Amygdala (tissue), 56 donors: ENCODE data around the gene RAI1.

Source experiments
- DNase-seq, 56 donors: peaks; one replicate each; lab custom pipeline; 2025; lab: John Stamatoyannopoulos, UW

RAI1 gene

DNA sequence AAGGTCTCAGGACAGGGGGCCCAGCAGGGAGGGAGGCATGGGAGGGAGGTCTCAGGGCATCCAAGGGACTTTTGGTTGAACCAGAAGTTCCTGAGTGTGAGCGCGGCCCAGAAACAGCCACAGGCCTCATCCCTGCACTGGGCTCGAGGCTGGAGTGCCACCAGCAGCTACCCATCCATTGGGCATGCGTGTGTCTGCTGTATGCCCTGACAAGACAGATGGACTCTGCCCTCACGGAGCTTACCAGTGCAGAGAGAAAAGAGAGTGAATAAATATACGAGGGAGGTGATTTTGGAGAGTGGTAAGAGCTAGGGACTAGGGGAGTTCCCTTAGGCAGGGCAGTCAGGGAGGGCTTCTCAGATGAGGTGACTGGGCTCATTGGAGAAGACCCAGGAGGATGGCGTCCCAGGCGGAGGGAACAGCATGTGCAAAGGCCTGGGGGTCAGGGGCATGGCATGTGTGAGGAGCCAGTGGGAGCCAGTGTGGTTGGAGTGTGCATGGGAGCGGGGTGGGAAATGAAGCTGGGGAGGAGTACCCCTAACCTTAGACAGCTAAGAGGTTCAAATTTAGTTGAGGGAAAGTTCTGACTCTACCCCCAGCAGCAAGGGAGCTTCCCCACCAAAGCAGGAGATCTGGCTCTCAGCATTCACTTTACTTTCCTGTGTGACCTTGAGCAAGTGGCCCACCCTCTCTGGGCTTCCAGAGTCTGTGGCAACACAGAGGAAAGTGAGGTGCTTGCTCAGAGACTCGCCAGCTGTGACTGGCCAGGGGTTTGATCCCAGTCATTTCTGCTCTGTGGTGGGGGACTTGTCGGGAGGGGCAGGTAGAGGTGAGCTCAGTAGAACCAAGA is 80.9 kb downstream of the RAI1 start:
- DNase-seq = no peak

GRCh38 chr17:17762744-17763105 is 81.5 kb downstream of the RAI1 start:
- no peak for DNase-seq

- no peak for DNase-seq
Observed at GRCh38 chr17:17763136-17763535, 81.9 kb downstream of the RAI1 start.

DNA sequence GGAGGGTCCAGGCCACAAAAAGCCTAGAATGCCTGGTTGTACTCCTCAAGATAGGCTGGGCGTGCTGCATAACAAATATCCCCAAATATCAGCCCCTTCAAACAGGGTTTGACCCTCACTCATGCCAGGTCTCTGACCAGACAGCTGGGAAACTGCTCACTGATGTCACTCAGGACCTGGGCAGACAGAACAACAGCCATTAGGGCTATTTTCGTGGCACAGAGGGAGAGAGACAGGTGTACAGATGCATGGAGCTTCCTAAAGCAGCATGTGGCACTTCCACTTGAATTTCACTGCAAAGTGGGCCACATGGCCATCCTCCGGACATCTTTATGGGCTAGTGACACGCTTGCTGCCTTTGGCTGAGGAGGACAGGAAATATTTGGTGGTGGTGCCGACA is 82.5 kb downstream of the RAI1 start:
- no peak for DNase-seq

GRCh38 chr17:17765359-17766076 is 84.3 kb downstream of the RAI1 start:
- peak in 4 of 56 donors; percentile 17 to 44 (median 20) for DNase-seq

DNA sequence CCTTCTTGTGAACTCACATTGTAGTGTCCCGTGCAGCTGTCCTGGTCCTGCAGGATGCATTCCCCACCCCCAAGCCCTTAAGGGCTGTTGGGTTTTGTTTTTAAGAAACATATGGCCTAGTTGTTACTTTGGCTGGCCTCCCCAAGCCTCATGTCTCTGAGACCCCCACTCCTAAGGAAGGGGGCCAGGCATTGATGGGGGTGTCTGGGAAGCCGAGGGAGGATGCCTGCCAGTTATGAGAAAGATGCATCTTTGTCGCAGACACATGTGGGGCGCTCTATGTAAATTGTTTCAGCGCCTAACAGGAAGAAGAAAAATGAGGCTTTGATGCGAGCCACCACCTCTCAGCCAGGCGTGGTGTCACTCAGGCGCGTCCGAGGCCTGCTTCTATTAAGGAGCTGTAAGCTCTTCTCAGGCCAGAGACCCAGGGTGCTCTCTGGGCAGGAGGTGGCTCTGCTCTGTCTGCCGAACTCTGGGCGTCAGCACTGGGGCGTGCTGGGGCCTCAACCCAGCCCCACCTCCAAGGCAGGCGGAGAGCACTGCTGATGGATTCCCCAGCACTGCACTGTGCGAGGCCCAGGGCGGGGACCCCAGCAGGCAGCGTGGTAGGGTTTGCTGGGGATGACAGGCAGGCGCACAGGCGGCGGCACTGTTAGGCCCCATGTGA is 85.0 kb downstream of the RAI1 start:
- DNase-seq = peak in 13 of 56 donors; percentile 32 to 58 (median 40)

GRCh38 chr17:17766744-17767120 is 85.5 kb downstream of the RAI1 start:
- no peak for DNase-seq

GRCh38 chr17:17767154-17767869 is 86.1 kb downstream of the RAI1 start:
- no peak for DNase-seq

- no peak for DNase-seq
Observed at GRCh38 chr17:17767887-17768418, 86.7 kb downstream of the RAI1 start.

DNA sequence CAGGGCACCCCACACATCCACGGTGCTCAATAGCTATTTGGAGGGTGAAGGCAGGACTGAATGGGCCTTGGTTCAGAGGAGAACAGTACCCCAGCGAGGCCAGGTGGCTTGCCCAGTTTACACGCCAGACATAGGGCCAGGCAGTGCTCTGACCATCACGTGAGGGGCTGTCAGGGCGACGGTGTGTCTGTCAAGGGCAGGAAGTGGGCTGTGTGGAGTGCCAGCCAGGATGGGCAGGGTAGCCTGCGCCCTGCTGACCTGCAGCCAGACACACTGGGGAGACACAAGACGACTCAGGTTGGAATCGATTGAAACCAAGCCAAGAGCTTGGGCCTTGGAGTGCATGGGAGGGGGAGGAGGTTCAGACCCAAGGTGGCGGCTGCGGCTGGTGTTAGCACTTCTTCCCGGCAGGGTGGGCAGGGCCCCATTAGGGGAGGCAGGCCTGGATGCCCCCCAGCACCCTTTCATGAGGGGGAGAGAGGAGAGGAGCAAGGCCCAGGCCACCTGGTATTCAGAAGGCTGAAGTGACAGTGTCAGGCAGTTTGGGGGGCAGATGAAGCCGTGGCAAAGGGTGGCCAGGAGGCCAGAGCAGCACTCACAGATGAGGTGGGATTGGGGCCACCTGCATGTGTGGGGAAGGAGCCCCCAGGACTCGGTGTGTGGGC is 87.3 kb downstream of the RAI1 start:
- DNase-seq = no peak

DNA sequence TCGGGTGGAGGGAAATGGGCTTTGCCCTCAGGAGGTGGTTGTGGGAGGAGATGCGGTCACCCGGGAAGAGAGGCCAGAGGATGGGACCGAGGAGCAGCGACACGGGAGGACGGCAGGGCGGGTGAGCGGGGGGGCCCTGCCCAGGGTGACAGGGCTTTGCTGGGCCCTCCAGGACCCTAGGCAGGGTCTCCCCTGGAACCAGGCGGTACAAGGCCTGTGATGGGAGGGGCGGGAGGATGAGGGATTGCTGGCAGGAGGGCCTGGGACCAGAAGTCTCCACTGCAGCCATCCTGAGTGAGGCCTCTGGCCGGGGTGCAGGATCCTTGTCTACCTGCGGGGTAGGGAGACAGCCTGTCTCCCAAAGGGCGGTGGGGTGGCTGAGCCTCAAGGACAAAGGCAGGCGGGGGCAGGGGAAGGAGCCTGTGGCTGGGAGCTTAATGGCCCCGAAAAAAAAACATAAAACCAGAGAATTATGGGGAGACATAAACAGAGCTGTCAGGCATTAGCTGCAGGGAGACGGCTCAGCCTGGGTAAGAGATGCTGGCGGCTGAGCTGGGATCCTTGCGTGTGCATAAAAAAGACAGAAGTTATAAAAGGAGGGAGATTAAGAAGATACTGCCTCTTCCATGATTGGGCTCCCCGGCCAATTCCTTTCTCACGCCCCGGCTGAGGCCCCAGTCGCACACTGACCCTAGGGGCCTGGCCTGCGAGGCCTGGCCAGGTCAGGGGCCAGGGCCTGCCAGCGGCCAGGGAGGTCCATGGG is 88.8 kb downstream of the RAI1 start:
- no peak for DNase-seq

- no peak for DNase-seq
Observed at GRCh38 chr17:17770632-17771044, 89.4 kb downstream of the RAI1 start.

GRCh38 chr17:17771498-17772201 is 90.4 kb downstream of the RAI1 start:
- no peak for DNase-seq

DNA sequence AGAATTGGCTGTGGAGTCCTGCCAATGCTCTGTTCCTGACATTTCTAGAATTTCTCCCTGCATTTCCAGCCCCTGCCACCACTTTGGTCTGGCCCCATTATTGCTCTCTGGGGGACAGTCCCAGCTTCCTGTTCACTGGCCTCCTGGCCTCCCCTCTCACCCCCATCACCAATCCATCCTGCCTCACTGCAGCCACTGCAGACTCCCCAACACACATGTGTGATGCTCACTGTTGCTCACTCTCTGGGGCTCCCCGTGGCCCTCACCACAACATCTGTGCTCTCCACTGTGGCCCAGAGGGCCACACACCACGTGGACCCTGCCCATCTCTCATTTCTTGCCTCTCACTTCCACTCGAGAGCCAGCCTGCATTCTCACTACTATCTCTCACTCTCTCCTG is 91.0 kb downstream of the RAI1 start:
- DNase-seq = no peak

DNA sequence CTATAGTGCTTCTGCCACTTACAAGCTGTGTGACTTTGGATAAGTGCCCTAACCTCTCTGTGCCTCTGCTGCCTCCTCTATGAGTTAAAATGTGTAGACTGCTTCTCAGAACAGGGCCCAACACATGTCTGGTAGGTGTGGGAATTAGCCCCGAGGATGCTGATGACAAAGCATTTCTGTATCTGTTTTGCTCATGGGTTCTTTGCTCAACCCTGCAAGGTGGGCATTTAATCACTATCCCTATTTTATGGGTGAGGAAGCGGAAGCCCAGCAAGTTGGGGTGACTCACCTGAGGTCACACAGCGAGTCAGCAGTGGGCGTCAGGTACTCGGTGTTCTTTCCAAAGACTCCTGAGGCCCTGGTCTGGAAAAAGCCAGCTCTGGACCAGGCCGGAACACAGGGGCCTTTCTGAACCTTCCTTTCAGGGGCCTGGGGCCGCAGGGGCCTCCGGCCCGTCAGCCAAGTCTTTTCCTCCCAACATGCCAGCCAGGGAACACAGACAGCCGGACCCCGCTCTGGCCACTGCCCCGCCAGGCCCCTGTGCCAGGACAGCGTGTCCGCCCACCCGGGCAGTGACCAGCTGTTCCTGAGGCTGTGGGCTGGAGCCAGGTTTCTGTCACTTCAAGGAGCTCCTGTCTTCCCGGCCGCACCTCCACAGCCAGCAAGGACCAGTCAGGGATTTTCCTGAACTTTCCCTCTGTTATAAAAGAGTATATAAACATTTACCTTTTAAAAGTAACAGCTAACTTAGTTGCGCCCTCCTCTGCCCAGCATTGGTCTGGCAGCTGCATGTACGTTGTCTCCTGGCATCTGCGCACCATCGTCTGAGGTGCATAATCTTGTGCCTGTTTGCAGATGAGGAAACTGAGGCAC is 93.0 kb downstream of the RAI1 start:
- peak in 7 of 56 donors; percentile 22 to 47 (median 33) for DNase-seq

DNA sequence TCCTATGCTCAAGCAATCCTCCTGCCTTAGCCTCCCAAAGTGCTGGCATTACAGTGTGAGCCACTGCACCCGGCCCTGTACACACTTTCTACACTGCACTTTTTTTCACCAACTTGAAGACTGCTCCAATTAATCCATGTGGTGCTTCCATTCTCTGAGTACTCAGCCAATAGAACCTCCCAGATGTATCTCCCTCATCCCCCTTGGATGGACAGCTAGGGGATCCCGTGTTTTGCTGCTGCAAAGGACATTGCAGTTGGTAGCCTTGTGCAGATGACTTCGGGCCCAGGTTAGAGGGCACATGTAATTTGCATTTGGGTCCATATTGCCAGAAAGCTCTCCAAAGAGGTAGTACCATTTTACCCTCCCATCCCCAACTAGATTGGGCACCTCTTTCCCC is 95.6 kb downstream of the RAI1 start:
- DNase-seq = no peak

DNA sequence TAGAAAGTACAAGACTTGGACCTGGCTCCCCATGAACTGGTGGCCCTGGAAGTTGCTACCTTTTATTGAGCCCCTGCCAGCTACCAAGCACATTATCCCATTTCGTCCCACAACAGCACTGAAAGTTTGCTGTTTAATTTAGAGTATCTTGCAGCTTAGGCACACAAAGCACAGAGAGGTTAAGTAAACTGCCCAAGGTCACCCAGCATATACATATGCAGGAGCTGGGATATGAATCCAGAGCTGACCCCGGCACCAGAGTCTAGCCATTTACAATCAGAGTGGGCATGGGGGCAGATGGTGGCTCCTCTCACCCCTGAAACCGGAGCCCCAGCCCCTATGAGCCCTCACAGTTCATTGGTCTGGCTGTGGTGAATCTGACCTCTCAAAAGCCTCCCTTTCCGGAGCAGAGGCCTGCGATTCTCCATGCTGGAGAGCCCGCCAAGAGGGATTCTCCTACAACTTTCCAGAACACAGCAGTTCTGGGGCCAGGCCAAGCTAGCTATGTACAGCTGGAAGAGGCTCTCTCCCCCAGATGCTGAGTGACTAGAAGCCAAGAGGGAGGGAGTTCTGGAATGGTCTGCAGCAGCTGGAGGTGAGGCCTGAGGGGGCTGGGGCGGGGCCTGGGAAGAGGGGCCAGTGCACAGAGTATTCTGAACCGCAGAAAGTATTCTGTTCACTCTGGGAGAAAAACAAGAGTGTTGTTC is 97.2 kb downstream of the RAI1 start:
- peak in 42 of 56 donors; percentile 12 to 88 (median 48) for DNase-seq
